Fibroblast of gingiva (primary cell): Measurements from ENCODE around the gene CTSG.
"Not testable (repeated sequence)": the region's sequence is repeated elsewhere in the genome, so short reads cannot be mapped to it uniquely, and the experiment has no call there.

Experiments
- DNase-seq: peaks from one replicate; pipeline ENCODE4 v3.0.0-alpha.2; 2011; ENCODE audit warnings: low read depth

The CTSG gene, protein sequence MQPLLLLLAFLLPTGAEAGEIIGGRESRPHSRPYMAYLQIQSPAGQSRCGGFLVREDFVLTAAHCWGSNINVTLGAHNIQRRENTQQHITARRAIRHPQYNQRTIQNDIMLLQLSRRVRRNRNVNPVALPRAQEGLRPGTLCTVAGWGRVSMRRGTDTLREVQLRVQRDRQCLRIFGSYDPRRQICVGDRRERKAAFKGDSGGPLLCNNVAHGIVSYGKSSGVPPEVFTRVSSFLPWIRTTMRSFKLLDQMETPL

DNA sequence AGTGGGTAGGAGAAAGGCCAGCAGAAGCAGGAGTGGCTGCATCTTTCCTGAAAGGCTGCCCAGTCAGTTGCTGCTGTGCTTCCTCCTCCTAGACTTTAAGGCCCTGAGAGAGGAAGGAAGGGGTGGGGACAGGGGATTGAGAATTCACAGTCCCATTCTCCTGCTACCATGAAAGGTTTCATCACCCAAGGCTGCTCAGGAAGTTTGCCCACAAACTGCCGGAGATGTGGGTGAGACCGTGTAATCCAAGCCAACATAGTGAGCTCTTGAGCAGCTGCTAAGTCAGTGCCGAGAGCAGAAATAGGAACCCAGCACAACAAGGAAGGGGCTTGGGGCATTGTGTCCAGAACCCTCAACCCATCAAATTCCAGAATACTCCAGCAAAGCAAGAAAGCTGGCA, at the start of gene CTSG:
Gene CTSG (minus strand): TSS at position 69 of the 400 bp plus-strand sequence. CDS start 27 bp downstream, at position 42.
- no peak for DNase-seq

DNA sequence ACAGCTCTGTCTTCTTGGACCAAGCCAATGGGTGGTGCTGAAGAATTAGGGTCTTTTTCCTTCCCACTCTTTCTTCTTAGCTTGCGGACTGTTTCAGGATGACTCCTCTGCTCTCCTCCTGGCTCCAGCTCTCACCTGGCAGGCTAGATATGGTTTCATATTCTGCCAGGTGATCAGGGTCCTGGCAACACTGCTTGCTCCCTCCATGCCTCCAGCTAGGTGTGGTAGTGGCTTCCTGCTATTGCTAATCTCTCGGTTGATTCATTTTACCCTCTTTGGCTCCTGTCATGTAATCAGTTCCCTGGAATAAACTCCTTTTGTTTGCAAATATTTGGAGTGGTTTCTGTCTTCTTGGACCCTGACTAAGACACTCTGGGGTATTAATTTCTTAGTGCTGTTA, 37.7 kb upstream of the CTSG start:
- no peak for DNase-seq

DNA sequence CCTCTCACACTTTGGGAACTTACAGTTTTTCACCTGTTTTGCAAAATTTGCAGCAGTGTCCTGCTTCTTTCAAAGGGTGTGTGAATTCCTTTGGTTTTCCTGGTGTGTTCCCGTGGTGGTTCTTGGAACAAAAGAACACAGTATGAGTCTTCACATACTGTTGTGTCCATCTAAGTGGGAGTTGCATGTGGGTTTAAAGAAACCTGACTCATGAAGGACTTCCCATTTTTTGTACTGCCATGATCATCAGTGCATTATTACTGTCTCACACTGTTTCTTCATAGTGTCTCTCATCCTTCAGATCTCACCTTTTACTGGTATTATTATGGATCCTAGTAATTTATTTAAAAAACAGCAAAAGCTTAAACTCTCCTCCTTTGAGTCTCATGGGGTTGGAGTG, 37.2 kb upstream of the CTSG start:
- DNase-seq: no peak

DNA sequence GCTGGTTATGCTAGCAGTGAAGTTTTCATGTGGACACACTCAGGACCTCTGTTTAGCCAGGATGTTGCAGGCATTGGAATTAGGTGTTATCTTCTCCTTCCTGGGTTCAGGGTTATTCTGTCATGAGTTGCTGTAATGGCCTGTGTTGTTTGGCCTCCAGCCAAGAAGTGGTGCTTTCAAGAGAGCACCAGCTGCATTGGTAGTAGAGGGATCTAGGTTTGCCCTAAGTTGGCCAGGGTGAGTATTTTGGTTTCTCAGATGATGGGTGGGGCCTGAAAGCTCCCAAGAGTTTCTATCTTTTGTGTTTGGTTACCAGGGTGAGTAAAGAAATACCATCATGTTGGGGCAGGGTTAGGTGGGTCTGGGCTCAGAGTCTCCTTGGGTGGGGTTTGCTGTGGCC, 36.1 kb upstream of the CTSG start:
- DNase-seq: no peak

- DNase-seq: no peak
Measured at GRCh38 chr14:24609655-24610344, 33.8 kb upstream of the CTSG start, which contains the start of gene GZMH. Gene GZMH (minus strand): TSS chr14:24609685. CDS start chr14:24609613, 72 bp downstream.

DNA sequence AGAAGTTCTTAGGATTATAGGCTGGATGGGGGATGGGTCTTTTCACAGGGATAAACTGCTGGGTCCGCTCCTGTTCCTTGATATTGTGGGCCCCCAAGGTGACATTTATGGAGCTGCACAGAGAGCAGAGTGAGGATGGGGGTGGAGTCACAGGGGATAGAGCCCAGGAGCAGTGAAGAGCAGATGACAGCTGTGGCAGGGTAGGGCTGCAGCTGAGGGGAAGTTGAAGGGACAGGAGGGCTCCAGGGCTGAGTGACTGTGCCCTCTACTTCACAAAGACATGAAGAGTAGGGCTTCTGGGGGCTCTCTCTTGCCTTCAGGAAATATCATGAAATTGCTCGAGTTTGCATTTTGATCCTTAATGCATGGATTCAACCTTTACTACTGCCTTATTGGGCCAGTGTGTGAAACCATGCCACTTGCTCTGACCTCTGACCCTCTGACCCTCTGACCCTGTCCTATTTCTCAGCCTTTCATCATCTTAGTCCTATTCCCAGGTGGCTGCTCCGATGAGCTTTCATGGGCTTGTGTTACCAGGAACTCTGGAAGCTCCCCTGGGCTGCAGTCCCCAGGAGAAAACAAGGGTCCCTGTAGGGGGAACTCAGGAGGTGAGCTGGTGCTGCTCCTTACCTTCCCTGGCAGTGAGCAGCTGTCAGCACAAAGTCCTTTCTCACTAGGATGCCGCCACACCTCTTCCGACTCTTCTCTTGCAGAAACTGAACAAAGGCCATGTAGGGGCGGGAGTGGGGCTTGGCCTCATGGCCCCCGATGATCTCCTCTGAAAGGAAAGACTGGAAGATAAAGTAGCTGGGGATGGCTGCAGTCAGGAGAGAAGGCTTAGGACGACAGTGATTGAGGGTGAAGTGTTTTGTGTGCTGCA, 31.8 kb upstream of the CTSG start:
- DNase-seq: no peak

DNA sequence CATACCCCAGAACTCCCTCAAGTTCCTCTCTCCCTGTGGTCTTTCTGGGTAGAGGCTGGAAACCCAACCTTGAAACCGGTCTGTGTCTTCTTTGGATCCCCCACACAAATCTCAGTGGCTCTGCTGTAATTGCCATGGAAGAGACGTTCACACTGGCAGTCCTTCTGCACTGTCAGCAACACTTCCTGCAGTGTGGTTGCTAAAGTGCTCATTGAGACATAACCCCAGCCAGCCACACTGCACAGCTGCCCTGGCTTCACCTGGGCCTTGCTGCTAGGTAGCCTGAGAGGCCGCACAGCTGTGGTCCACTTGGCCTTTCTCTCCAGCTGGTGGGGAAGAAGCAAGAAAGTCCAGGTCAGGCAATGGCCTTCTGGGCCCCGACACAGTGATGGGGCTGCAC, 31.0 kb upstream of the CTSG start:
- DNase-seq: no peak

GRCh38 chr14:24606297-24606696, 30.2 kb upstream of the CTSG start:
- no peak for DNase-seq

GRCh38 chr14:24605435-24606190, 29.6 kb upstream of the CTSG start:
- no peak for DNase-seq

DNA sequence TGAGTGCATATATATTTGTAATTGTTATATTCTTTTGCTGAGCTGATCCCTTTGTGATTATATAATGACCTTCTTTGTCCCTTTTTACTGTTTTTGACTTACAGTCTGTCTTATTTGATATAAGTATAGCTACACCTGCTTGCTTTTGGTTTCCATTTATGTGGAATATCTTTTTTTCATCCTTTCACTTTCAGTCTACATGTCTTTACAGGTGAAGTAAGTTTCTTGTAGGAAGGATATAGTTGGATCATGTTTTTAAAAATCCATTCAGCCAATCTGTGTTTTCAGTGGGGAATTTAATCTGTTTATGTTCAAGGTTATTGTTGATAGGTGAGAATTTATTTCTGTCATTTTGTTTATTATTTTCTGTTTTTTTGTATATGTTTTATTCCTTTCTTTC, 21.4 kb upstream of the CTSG start:
- no peak for DNase-seq

DNA sequence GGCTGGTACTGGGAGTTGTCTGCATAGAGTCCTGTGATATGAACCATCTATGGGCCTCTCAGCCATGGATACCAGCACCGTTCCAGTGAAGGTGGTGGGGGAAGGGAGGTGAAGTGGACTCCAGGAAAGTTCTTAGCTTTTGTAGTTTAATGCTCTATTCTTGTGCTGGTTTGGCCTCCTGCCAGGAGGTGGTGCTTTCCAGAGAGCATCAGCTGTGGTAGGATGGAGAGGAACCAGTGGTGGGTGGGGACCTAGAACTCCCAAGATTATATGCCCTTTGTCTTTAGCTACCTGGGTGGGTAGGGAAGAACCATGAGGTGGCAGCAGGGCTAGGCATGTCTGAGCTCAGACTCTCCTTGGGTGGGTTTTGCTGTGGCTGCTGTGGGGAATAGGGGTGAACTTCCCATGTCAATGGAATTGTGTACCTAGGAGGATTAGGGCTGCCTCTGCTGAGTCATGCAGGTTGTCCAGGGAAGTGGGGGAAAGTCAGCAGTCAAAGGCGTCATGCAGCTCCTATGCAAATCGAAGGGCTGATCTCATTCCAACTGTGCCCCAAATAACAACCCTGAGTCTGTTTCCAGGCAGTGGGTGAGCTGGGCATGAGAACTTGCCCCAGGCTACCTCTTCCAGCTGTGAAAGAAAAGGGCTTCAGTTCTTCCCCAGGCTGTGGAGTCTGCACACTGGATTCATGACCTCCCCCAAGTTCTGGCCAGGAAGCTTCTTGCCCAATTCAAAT, 19.2 kb upstream of the CTSG start:
- no peak for DNase-seq

DNA sequence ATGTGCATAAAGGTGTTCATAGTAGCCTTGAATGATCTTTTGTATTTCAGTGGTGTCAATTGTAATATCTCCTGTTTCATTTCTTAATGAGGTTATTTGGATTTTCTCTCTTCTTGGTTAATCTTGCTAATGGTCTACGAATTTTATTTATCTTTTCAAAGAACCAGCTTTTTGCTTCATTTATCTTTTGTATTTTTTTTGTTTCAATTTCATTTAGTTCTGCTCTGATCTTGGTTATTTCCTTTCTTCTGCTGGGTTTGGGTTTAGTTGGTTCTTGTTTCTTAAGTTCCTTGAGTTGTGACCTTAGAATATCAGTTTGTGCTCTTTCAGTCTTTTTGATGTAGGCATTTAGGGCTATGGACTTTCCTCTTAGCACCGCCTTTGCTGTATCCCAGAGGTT, 15.0 kb upstream of the CTSG start:
- not testable (repeated sequence) for DNase-seq

GRCh38 chr14:24584402-24584801, 8.4 kb upstream of the CTSG start:
- not testable (repeated sequence) for DNase-seq

DNA sequence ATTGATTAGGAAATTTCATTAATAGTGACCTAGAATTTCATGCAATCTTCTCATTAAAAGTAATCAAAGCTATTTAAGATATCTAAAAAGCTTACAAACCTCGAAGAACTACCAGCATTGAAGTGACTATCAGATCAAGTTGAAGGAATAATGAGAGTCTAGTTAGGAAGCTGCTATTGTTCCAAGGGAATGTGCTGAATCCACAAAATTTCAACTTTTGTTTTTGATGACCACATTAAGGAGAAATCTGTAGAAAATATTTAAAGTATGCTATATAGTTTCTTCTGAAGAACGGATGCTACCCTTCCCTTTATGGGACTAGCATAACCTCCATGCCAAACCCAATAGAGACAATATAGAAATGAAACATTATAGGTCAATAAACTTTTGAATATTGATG, 2.5 kb upstream of the CTSG start:
- no peak for DNase-seq

DNA sequence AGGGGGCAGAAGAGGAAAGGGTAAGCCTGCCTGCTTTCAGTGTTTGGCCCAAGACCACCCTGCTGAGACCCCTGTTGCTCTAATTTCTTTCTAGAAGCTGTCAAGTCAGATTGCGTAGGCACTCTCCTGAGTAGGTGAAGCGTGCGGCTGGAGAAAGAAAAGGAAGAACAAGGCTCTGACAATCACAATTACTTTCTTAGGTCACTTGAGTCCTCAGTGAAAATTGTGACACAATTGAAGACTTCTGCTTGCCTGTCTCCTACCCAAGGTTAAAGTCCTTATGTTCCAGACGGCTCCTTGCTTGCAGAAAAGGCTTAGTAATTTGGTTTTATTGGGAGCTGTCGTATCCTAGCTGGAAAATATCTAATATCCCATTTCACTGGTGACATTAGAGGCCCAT, 721 bp upstream of the CTSG start:
- no peak for DNase-seq

DNA sequence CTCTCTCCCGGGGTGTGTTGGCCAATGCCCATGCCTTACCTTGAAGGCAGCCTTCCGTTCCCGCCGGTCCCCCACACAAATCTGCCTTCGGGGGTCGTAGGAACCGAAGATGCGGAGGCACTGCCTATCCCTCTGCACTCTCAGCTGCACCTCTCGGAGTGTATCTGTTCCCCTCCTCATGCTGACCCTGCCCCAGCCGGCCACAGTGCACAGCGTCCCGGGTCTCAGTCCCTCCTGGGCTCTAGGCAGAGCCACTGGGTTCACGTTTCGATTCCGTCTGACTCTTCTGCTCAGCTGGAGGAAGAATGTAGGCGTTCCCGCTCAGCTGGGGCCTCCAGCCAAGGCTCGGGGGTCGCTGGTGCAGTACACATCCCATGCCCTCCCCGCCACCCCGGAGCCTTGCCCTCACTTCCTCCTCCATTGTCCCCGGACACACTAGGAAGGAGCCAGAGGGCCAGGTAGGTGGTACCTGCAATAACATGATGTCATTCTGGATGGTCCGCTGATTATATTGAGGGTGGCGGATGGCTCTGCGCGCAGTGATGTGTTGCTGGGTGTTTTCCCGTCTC, 1.8 kb downstream of the CTSG start:
- no peak for DNase-seq

DNA sequence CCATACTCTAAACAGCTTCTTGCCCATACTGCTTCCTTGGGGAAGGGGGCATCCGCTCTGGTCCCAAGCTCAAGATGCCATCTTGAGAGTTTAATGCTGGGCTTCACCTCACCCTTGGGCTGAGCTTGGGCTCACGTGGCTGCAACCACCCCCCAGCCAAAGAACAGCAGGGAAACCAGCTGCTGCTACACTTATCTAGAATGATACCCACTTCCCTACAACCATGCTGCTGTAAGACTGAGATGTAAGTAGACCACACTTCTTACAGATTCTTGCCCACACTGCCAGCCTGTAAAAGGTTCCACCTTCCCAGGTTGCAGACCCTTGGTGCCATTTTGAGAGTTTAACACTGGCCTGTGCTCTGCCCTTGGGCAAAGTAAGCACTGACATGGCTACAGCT, 9.7 kb downstream of the CTSG start:
- DNase-seq: no peak

GRCh38 chr14:24565766-24566165, 10.3 kb downstream of the CTSG start:
- no peak for DNase-seq

DNA sequence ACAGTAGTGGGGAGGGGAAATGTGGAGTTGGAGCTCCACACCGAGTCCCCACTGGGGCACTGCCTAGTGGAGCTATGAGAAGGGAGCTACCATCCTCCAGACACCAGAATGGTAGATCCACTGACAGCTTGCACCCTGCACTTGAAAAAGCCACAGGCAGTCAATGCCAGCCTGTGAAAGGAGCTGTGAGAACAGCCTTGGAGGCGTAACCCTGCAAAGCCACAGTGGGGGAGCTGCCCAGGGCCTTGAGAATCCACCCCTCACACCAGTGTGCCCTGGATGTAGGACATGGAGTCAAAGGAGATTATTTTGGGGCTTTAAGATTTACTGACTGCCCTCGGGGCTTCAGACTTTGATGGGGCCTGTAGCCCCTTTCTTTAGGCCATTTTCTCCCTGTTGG, 12.5 kb downstream of the CTSG start:
- no peak for DNase-seq

DNA sequence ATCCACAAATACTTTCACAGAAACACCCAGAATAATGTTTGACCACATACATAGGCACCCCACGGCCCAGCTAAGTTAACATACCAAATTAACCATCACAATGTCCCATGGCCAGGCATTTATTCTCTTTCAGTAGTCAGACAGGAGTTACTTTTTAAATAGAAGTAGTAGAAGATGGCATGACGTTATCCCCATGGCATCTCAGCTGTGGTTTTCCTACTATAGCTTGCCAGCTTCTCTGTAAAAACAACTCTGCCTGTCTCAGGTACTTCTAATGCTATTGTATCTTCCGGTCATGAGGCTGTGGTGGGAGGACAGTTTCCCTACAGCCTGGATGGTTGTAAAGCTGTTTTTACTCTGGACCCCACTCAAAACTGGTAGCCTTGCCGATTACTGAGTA, 19.3 kb downstream of the CTSG start:
- no peak for DNase-seq

DNA sequence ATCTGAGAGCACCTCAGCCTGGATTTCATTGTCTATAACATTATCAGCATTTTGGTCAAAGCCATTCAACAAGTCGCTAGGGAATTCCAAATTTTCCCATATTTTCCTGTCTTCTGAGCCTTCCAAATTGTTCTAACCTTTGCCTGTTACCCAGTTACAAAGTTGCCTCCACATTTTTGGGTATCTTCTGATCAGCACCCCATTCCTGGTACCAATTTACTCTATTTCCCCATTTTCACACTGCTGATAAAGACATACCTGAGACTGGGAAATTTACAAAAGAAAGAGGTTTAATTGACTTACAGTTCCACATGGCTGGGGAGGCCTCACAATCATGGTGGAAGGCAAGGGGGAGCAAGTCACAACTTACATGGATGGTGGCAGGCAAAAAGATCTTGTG, 27.0 kb downstream of the CTSG start:
- DNase-seq: not testable (repeated sequence)
